Vagina (tissue), 2 donors: ENCODE data around the gene YAE1. TPM values are rescaled to one million over a fixed set of nuclear protein-coding genes. Genes with fewer than 3 reads are reported as not detected.

Experiments used
- DNase-seq, 2 donors: peaks; one replicate each; pipeline ENCODE4 v3.0.0-alpha.2; 2017; ENCODE audit errors: extremely low spot score in 2 of 2
- H3K27ac ChIP-seq: fragments of 200-600 bp; sonication (generic); one replicate; pipeline ENCODE4 v1.5.1; 2019
- H3K27me3 ChIP-seq: fragments of 200-600 bp; sonication (generic); one replicate; pipeline ENCODE4 v1.5.1; 2019
- H3K36me3 ChIP-seq, 2 donors: fragments of 200-600 bp; sonication (generic); one replicate each; pipeline ENCODE4 v1.5.1; 2017 to 2019
- H3K4me1 ChIP-seq: fragments of 200-600 bp; sonication (generic); one replicate; pipeline ENCODE4 v1.5.1; 2019
- H3K4me3 ChIP-seq, 2 donors: fragments of 200-600 bp; sonication (generic); 1 replicate in 1 of 2; 2 replicates in 1 of 2; pipeline ENCODE4 v1.5.1; 2016 to 2019
- H3K9me3 ChIP-seq: fragments of 200-600 bp; sonication (generic); one replicate; pipeline ENCODE4 v1.5.1; 2019
- POLR2A ChIP-seq, 2 donors: fragments of 450-650 bp; IDR thresholded peaks; one replicate each; pipeline ENCODE4 v1.6.1; 2017; ENCODE audit warnings: antibody characterized with exemption in 2 of 2, mild to moderate bottlenecking in 2 of 2, moderate library complexity in 2 of 2
- POLR2AphosphoS5 ChIP-seq, 2 donors: sonication (generic); formaldehyde crosslinking; IDR thresholded peaks; one replicate each; pipeline ENCODE4 v1.9.0; 2017; ENCODE audit warnings: antibody characterized with exemption in 2 of 2, mild to moderate bottlenecking in 2 of 2, low read depth in 1 of 2; ENCODE audit not compliant: insufficient read depth in 1 of 2
- intact Hi-C: fragments of 100-400 bp; cut with DNase I; formaldehyde crosslinking; loops from one replicate; pipeline ENCODE4 v1.15.1; 2023
- total RNA-seq: library from RNA; depleted of rRNA; stranded (reverse); fragments of >200 nt; gene quantifications from one replicate; pipeline ENCODE4 v1.2.3, GENCODE V29; 2016
- TF ChIP-seq, protein P1 (sequence below), 3 experiments: fragments of 450-650 bp in 2 of 3; fragments of 200-600 bp in 1 of 3; sonication (generic) in 1 of 3; IDR thresholded peaks; one replicate each; pipeline ENCODE4 v1.5.1; 2017 to 2019; ENCODE audit warnings: antibody characterized with exemption in 3 of 3, mild to moderate bottlenecking in 2 of 3, moderate library complexity in 2 of 3

Gene YAE1
- total RNA-seq, 1 donor from 2014 or later, result 5.6 TPM

DNA sequence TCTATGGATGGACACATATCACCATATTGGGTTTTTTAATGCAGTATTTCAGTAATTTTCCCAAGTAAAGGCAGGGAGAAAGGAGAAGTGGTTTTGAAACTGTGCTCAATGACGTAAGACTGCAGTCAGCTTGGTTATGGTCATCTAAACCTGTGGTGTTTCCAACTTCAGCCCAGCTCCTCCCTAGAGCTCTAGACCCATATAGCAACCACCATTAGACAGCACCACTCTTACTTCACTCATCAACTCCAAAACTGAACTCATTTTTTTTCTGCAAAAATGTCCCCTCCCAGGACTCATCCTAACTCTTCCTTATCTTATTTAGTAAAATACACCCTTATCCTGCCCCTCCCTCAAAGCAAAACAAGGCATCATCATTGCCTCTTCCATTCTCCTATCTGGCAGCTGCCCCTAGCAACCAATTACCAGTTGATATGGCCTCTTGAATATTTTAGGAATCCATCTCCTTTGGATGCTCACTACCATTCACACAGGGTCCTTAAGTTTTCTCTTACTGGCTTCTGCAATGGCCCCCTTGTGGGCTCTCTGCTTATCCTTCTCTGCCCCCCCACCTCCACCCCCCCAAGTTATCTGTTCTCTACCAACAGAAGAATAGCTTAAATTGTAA lies 55.7 kb downstream of the YAE1 start:
- peaks cover 40% of the 10 kb centered on the region for H3K4me1 ChIP-seq
- H3K27me3 ChIP-seq, result no peaks in the 10 kb centered on the region
- H3K27ac ChIP-seq, result no peak overlapping the region
- H3K36me3 ChIP-seq, result no peaks in the 10 kb centered on the region
- DNase-seq, result no peak
- no peak overlapping the region for H3K4me3 ChIP-seq
- TF ChIP-seq, protein P1, sequence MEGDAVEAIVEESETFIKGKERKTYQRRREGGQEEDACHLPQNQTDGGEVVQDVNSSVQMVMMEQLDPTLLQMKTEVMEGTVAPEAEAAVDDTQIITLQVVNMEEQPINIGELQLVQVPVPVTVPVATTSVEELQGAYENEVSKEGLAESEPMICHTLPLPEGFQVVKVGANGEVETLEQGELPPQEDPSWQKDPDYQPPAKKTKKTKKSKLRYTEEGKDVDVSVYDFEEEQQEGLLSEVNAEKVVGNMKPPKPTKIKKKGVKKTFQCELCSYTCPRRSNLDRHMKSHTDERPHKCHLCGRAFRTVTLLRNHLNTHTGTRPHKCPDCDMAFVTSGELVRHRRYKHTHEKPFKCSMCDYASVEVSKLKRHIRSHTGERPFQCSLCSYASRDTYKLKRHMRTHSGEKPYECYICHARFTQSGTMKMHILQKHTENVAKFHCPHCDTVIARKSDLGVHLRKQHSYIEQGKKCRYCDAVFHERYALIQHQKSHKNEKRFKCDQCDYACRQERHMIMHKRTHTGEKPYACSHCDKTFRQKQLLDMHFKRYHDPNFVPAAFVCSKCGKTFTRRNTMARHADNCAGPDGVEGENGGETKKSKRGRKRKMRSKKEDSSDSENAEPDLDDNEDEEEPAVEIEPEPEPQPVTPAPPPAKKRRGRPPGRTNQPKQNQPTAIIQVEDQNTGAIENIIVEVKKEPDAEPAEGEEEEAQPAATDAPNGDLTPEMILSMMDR (IDR thresholded peaks at IDR 0.05), result no peak
- TF ChIP-seq POLR2A (IDR thresholded peaks at IDR 0.05), result no peak
- no peak for TF ChIP-seq POLR2AphosphoS5 (IDR thresholded peaks at IDR 0.05; ENCODE audit: insufficient read depth in 1 of 2, low read depth in 1 of 2)
- intact Hi-C loops, result no loop called here
- H3K9me3 ChIP-seq, result no peaks in the 10 kb centered on the region

Other genes with a start within 250 kb of the YAE1 start
- gene RALA, start 57.2 kb downstream of the YAE1 start, total RNA-seq, result 20.1 TPM